Measurements from ENCODE around the gene RNF182. TPM values are rescaled to one million over a fixed set of nuclear protein-coding genes. Genes with fewer than 3 reads are reported as not detected.

The RNF182 gene
- total and polyA plus RNA-seq, 9 of the 15 experiments (the other 6 are each of a cell fraction or from before 2014, with no cell fraction given) = 12.8 to 22.8 (median 17.5) TPM

GRCh38 chr6:13927203-13927602, 2.5 kb downstream of the RNF182 start (continued):
- TF ChIP-seq HMBOX1 (IDR thresholded peaks at IDR 0.05) = peak; percentile 92
- no peak for TF ChIP-seq SRSF9 (IDR thresholded peaks at IDR 0.05; ENCODE audit: borderline replicate concordance, low read depth, low read length)
- no peak for TF ChIP-seq RNF219 (CRISPR knock-in tag; IDR thresholded peaks at IDR 0.05)
- TF ChIP-seq ZNF277 (CRISPR knock-in tag; IDR thresholded peaks at IDR 0.05; ENCODE audit: borderline replicate concordance) = no peak
- TF ChIP-seq SIN3B (IDR thresholded peaks at IDR 0.05; ENCODE audit: low read depth) = no peak
- TF ChIP-seq LCOR (CRISPR knock-in tag; IDR thresholded peaks at IDR 0.05) = no peak
- TF ChIP-seq JUND (IDR thresholded peaks at IDR 0.05; ENCODE audit: borderline replicate concordance, low read depth, low read length) = peak; percentile 51; the same call in 1 of the 2 replicates
- TF ChIP-seq JUND (tag; IDR thresholded peaks at IDR 0.05; ENCODE audit: borderline replicate concordance, low read depth, low read length) = no peak; the same call in 2 of the 3 replicates
- TF ChIP-seq ZNF280A (IDR thresholded peaks at IDR 0.05; ENCODE audit: low read depth, partially characterized antibody) = no peak
- no peak for TF ChIP-seq ZNF707 (CRISPR knock-in tag; conservative IDR thresholded peaks at IDR 0.05)
- TF ChIP-seq ZNF778 (CRISPR knock-in tag; IDR thresholded peaks at IDR 0.05) = no peak
- no peak for TF ChIP-seq YBX1 (IDR thresholded peaks at IDR 0.05)
- TF ChIP-seq ZC3H11A (IDR thresholded peaks at IDR 0.05; ENCODE audit: low read depth, low read length) = no peak
- no peak for TF ChIP-seq NCOR1 (IDR thresholded peaks at IDR 0.05)
- no peak for TF ChIP-seq E2F3 (CRISPR knock-in tag; IDR thresholded peaks at IDR 0.05)
- no peak for TF ChIP-seq TEAD1 (CRISPR knock-in tag; IDR thresholded peaks at IDR 0.05)
- TF ChIP-seq EZH2 (IDR thresholded peaks at IDR 0.05; ENCODE audit: borderline replicate concordance, low read depth, low read length) = no peak
- no peak for TF ChIP-seq SREBF2 (CRISPR knock-in tag; IDR thresholded peaks at IDR 0.05)
- TF ChIP-seq RCOR1 (IDR thresholded peaks at IDR 0.05; ENCODE audit: borderline replicate concordance in 1 of 2, low read depth in 2 of 2, low read length in 2 of 2) = peak in 1 of 2 experiments; percentile 67; a peak in 2 of 4 replicates
- TF ChIP-seq IFI16 (CRISPR knock-in tag; IDR thresholded peaks at IDR 0.05) = no peak
- no peak for TF ChIP-seq ZNF717 (CRISPR knock-in tag; IDR thresholded peaks at IDR 0.05)
- TF ChIP-seq CBX2 (IDR thresholded peaks at IDR 0.05; ENCODE audit: insufficient read depth, low read length, poor library complexity, severe bottlenecking) = no peak
- TF ChIP-seq SMARCA4 (IDR thresholded peaks at IDR 0.05) = peak; percentile 47; the same call in 1 of the 2 replicates
- no peak for TF ChIP-seq E2F1 (CRISPR knock-in tag; IDR thresholded peaks at IDR 0.05)
